Coronary artery (tissue), 2 donors: ENCODE data around the gene RTF1.

ENCODE experiments used
- DNase-seq: peaks from one replicate; pipeline ENCODE4 v3.0.0-alpha.2; 2017; ENCODE audit warnings: low spot score
- H3K27ac ChIP-seq, 2 donors: fragments of 200-600 bp; sonication (generic); one replicate each; pipeline ENCODE4 v1.5.1; 2016 to 2019
- H3K4me3 ChIP-seq: fragments of 200-600 bp; sonication (generic); 2 replicates; pipeline ENCODE4 v1.5.1; 2016; ENCODE audit warnings: mild to moderate bottlenecking, moderate library complexity
- CTCF ChIP-seq: fragments of 200-600 bp; sonication (generic); IDR thresholded peaks from one replicate; pipeline ENCODE4 v1.5.1; 2019; ENCODE audit warnings: antibody characterized with exemption

Gene RTF1

DNA sequence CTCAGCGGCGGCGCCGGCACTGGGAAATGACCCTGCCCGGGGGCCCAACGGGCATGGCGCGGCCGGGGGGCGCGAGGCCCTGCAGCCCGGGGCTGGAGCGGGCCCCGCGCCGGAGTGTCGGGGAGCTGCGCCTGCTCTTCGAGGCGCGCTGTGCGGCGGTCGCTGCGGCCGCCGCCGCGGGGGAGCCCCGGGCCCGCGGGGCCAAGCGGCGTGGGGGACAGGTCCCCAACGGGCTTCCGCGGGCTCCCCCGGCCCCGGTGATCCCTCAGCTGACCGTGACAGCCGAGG, 77.0 kb downstream of the RTF1 start:
- no peak overlapping the region for H3K27ac ChIP-seq
- no peak for TF ChIP-seq CTCF
- no peak for DNase-seq
- H3K4me3 ChIP-seq: peak overlapping the region; percentile 78

GRCh38 chr15:41494190-41494921, 77.5 kb downstream of the RTF1 start:
- Histone ChIP-seq H3K4me3 (peak overlapping the region; percentile 78), H3K27ac (no peak overlapping the region)
- DNase-seq: no peak
- no peak for TF ChIP-seq CTCF

- TF ChIP-seq CTCF: no peak
- Histone ChIP-seq H3K4me3 (peak overlapping the region; percentile 78), H3K27ac (no peak overlapping the region)
- DNase-seq: no peak
Measured at GRCh38 chr15:41494922-41495735, 78.2 kb downstream of the RTF1 start.

DNA sequence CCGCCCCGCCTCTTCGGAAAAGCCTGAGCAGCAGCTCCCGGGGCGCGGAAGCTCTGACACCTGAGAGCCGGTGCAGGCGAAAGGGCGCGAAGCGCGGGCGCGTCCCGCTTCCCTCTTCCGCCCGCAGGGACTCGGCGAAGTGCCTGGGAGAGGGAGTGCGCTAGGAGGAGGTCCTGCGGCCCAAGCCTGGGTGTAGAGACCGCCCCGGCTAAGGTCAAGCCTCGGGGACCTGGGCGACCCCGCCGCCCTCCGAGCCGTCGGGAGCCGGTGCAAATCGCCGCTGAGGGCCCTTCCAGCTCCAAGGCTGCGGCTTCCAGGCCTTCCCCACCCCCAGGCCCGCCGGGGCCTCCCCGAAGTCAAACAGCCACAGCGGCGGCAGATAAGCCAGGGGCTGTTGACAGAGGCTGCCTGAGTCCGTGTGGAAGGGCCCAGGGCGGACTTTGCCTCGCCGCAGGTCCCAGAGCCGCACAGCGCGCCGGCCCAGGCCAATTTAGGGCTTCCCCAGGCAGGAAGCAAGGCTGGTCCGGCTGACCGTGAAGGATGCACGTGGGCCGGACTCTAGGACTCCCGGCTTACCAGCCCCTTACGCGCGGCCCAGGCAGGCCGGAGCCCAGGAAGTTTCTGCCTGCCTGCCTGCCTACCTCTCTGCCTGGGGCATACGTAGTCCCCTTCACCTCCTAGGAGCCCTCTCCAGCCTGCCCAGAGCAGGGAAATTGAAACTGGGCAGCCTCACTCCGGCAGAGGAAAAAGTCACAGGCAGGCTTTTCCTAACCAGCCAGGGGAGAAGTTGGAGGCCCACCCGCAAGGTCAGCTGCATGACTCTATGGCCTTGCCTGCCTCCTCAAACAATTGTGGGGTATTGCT, 79.1 kb downstream of the RTF1 start:
- TF ChIP-seq CTCF: no peak
- DNase-seq: no peak
- H3K27ac ChIP-seq: no peak overlapping the region
- H3K4me3 ChIP-seq: peak overlapping the region; percentile 78

GRCh38 chr15:41498657-41499056, 81.8 kb downstream of the RTF1 start:
- TF ChIP-seq CTCF: no peak
- H3K4me3 ChIP-seq: no peak overlapping the region
- DNase-seq: no peak
- H3K27ac ChIP-seq: no peak overlapping the region

- TF ChIP-seq CTCF: no peak
- no peak overlapping the region for H3K27ac ChIP-seq
- DNase-seq: no peak
- no peak overlapping the region for H3K4me3 ChIP-seq
Measured at GRCh38 chr15:41499109-41499851, 82.4 kb downstream of the RTF1 start.
